HepG2 (cell line): ENCODE results near the gene MRPS2. TPM values are rescaled to one million over a fixed set of nuclear protein-coding genes. Genes with fewer than 3 reads are reported as not detected.

Experiments used
- AGO2 ChIP-seq: fragments of 200-400 bp; formaldehyde crosslinking; optimal IDR thresholded peaks from 2 replicates; pipeline ENCODE3; 2017; ENCODE audit warnings: mild to moderate bottlenecking, low read depth, low read length, moderate library complexity
- CREB3 ChIP-seq: sonication (generic); formaldehyde crosslinking; IDR thresholded peaks from 2 replicates; pipeline ENCODE4 v1.5.0; 2020; ENCODE audit warnings: missing genetic modification reagents
- DMAP1 ChIP-seq: IDR thresholded peaks from 2 replicates; pipeline ENCODE4 v1.6.1; 2016
- HDAC1 ChIP-seq: sonication (generic); formaldehyde crosslinking; IDR thresholded peaks from 2 replicates; pipeline ENCODE4 v1.5.1; 2020; ENCODE audit warnings: mild to moderate bottlenecking, missing genetic modification reagents
- HDAC2 ChIP-seq: sonication (generic); formaldehyde crosslinking; IDR thresholded peaks from 2 replicates; pipeline ENCODE4 v1.4.0; 2020; ENCODE audit warnings: missing genetic modification reagents
- HES4 ChIP-seq: sonication (generic); formaldehyde crosslinking; IDR thresholded peaks from 2 replicates; pipeline ENCODE4 v1.9.0; 2021; ENCODE audit warnings: mild to moderate bottlenecking, missing genetic modification reagents, borderline replicate concordance
- HNRNPLL ChIP-seq: fragments of 200-400 bp; formaldehyde crosslinking; IDR thresholded peaks from 2 replicates; pipeline ENCODE4 v1.6.1; 2017; ENCODE audit warnings: mild to moderate bottlenecking, low read depth, low read length; ENCODE audit not compliant: poor library complexity, severe bottlenecking
- MYC ChIP-seq: sonication (generic); formaldehyde crosslinking; IDR thresholded peaks from 2 replicates; pipeline ENCODE4 v1.9.0; 2021; ENCODE audit warnings: missing genetic modification reagents, borderline replicate concordance
- NR0B2 ChIP-seq: sonication (generic); formaldehyde crosslinking; IDR thresholded peaks from 2 replicates; pipeline ENCODE4 v1.4.0; 2020; ENCODE audit warnings: mild to moderate bottlenecking, missing genetic modification reagents
- RAD21 ChIP-seq: fragments of 450-650 bp; formaldehyde crosslinking; IDR thresholded peaks from 2 replicates; pipeline ENCODE4 v1.5.0; 2020; ENCODE audit warnings: mild to moderate bottlenecking
- RFX3 ChIP-seq: IDR thresholded peaks from 2 replicates; pipeline ENCODE4 v1.6.1; 2016; ENCODE audit warnings: missing biosample characterization, missing genetic modification reagents
- TAF15 ChIP-seq: fragments of 200-400 bp; formaldehyde crosslinking; IDR thresholded peaks from one replicate; pipeline ENCODE4 v1.6.1; 2018; ENCODE audit warnings: mild to moderate bottlenecking, low read depth, low read length; ENCODE audit not compliant: poor library complexity, severe bottlenecking
- TFDP1 ChIP-seq: IDR thresholded peaks from 2 replicates; pipeline ENCODE4 v1.6.1; 2016; ENCODE audit warnings: missing compliant biosample characterization, missing genetic modification reagents, borderline replicate concordance
- YY1 ChIP-seq: IDR thresholded peaks from 2 replicates; pipeline ENCODE4 v1.6.1; 2011; ENCODE audit warnings: low read length, low read depth, moderate library complexity, mild to moderate bottlenecking; ENCODE audit not compliant: insufficient read depth, insufficient replicate concordance
- ZBTB7B ChIP-seq: sonication (generic); formaldehyde crosslinking; IDR thresholded peaks from 2 replicates; pipeline ENCODE4 v1.4.0; 2020; ENCODE audit warnings: missing genetic modification reagents
- ZKSCAN1 ChIP-seq: fragments of 150-350 bp; IDR thresholded peaks from 2 replicates; pipeline ENCODE4 v1.6.1; 2014; ENCODE audit warnings: low read length
- ZMAT3 ChIP-seq: sonication (generic); formaldehyde crosslinking; conservative IDR thresholded peaks from 2 replicates; pipeline ENCODE4 v1.7.0; 2021; ENCODE audit warnings: missing genetic modification reagents
- ZNF121 ChIP-seq: sonication (generic); formaldehyde crosslinking; IDR thresholded peaks from 2 replicates; pipeline ENCODE4 v1.5.0; 2020; ENCODE audit warnings: mild to moderate bottlenecking, missing genetic modification reagents
- ZNF333 ChIP-seq: sonication (generic); formaldehyde crosslinking; IDR thresholded peaks from 2 replicates; pipeline ENCODE4 v1.4.0; 2020; ENCODE audit warnings: mild to moderate bottlenecking, missing genetic modification reagents, borderline replicate concordance
- ZNF530 ChIP-seq: sonication (generic); formaldehyde crosslinking; IDR thresholded peaks from 2 replicates; pipeline ENCODE4 v1.5.0; 2020; ENCODE audit warnings: low read depth, mild to moderate bottlenecking, missing genetic modification reagents
- ZNF574 ChIP-seq: sonication (generic); formaldehyde crosslinking; IDR thresholded peaks from 2 replicates; pipeline ENCODE4 v1.4.0; 2020; ENCODE audit warnings: missing genetic modification reagents
- ZNF580 ChIP-seq: IDR thresholded peaks from 2 replicates; pipeline ENCODE4 v1.6.1; 2016; ENCODE audit warnings: low read depth, borderline replicate concordance
- ZNF597 ChIP-seq: sonication (generic); formaldehyde crosslinking; IDR thresholded peaks from 2 replicates; pipeline ENCODE4 v1.5.0; 2020; ENCODE audit warnings: missing genetic modification reagents
- polyA plus RNA-seq, 8 experiments: library from polyadenylated mRNA; depleted of rRNA in 3 of 8; stranded (reverse) in 7 of 8; unstranded in 1 of 8; fragments of >200 nt; fragmentation: Illumina TruSeq in 4 of 8; extraction: Trizol in 4 of 8; gene quantifications; 2 replicates each; pipeline versions ENCODE4 v1.2.1 to v1.2.3, GENCODE V29; 2011 to 2016; ENCODE audit warnings: low read depth in 4 of 8, missing spikeins in 1 of 8, mixed read lengths in 1 of 8; ENCODE audit not compliant: insufficient read depth in 1 of 8
- total RNA-seq, 5 experiments: library from RNA; depleted of rRNA; stranded (reverse); fragments of >200 nt; fragmentation: Illumina TruSeq; extraction: Trizol; gene quantifications; 2 replicates each; pipeline ENCODE4 v1.2.3, GENCODE V29; 2016; ENCODE audit warnings: low read depth in 1 of 5

The MRPS2 gene
- total and polyA plus RNA-seq, 2 of the 13 experiments (the other 11 are each of a cell fraction or from before 2014, with no cell fraction given): 44.4 to 86.7 TPM

- peak; percentile 26 for TF ChIP-seq RAD21
- TF ChIP-seq HES4 (CRISPR knock-in tag): peak; percentile 75; the same call in 1 of the 2 replicates
- TF ChIP-seq TFDP1: peak; percentile 35; the same call in 1 of the 2 replicates
- TF ChIP-seq YY1: peak; percentile 88
- no peak for TF ChIP-seq ZNF530
- peak; percentile 31; the same call in 1 of the 2 replicates for TF ChIP-seq DMAP1 (CRISPR knock-in tag)
- 0 out of 2 replicates have a peak, but pooled peaks have one; percentile 39 for TF ChIP-seq ZNF121 (CRISPR knock-in tag)
- TF ChIP-seq HNRNPLL: peak; percentile 66
- TF ChIP-seq ZNF580: no peak
- 0 out of 2 replicates have a peak, but pooled peaks have one; percentile 42 for TF ChIP-seq ZBTB7B (CRISPR knock-in tag)
- no peak for TF ChIP-seq ZKSCAN1
- peak; percentile 92 for TF ChIP-seq HDAC1
- peak; percentile 54; the same call in 1 of the 2 replicates for TF ChIP-seq ZNF574 (CRISPR knock-in tag)
- peak; percentile 5; the same call in 1 of the 2 replicates for TF ChIP-seq ZNF333 (CRISPR knock-in tag)
- TF ChIP-seq RFX3 (CRISPR knock-in tag): peak; percentile 98
- TF ChIP-seq ZMAT3 (CRISPR knock-in tag): 0 out of 2 replicates have a peak, but pooled peaks have one; percentile 44
- TF ChIP-seq HDAC2 (CRISPR knock-in tag): peak; percentile 60; the same call in 1 of the 2 replicates
- peak; percentile 59 for TF ChIP-seq TAF15
- TF ChIP-seq NR0B2 (CRISPR knock-in tag): 0 out of 2 replicates have a peak, but pooled peaks have one; percentile 19
- no peak for TF ChIP-seq ZNF597 (CRISPR knock-in tag)
- peak; percentile 72 for TF ChIP-seq AGO2
- TF ChIP-seq CREB3: no peak
- TF ChIP-seq MYC (CRISPR knock-in tag): peak; percentile 69; the same call in 1 of the 2 replicates
Observed at GRCh38 chr9:135499326-135500070, 984 bp upstream of the MRPS2 start (continued).
